Measurements from ENCODE around the gene LAMC3. TPM values are rescaled to one million over a fixed set of nuclear protein-coding genes. Genes with fewer than 3 reads are reported as not detected.
"Not testable (repeated sequence)": the region's sequence is repeated elsewhere in the genome, so short reads cannot be mapped to it uniquely, and the experiment has no call there.

The LAMC3 gene
- total RNA-seq, 2 donors from 2014 or later, result not detected

DNA sequence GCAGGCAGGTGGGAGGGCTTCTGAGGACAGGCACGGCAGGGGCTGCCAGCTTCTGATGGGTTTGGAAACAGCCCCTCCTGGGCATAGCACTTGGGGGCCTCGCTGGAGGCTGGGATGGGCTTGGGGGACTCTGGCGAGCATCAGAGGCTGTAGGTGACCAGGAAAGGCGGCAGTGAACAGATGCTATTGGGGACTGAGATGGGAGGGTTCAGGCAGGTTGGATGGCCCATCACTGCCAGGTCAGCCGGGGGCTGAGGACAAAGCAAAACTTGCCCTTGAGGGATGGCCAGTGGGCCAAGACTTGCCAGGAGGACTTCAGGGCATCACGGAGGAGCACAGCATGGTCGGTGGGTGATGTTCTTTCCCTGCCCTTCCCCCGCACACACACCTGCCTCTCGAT lies 94.0 kb downstream of the LAMC3 start:
- DNase-seq (ENCODE audit: low spot score), result no peak

DNA sequence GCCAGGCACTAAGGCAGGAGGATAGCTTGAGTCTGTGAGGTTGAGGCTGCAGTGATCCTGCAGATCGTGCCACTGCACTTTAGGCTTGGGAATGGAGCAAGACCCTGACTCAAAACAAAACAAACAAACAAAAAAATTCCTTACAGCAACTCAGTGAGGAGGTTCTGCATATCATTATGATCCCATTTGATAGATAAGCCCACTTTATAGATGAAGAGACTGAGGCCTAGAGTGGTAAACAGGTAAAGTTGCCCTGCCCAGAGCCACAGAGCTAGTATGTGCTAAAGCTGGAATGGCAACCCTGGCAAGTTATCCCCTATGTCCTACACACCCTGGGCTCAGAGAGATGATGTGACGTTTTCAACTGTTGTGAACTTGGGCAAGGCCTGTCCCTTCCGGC lies 94.6 kb downstream of the LAMC3 start:
- Mint-ChIP-seq H3K36me3 (no peaks in the 10 kb centered on the region), H3K27ac (no peak overlapping the region), H3K4me1 (ENCODE audit: low read depth in 2 of 2) (no peaks in the 10 kb centered on the region), H3K4me3 (no peak overlapping the region), H3K9me3 (no peaks in the 10 kb centered on the region), H3K27me3 (peaks cover 0 to 10% of the 10 kb centered on the region in 2 donors)
- DNase-seq (ENCODE audit: low spot score) (no peak), ATAC-seq (no peak)

More for the DNA sequence above, 94.0 kb downstream of the LAMC3 start:
- ATAC-seq, result no peak
- Mint-ChIP-seq H3K9me3 (no peaks in the 10 kb centered on the region), H3K36me3 (no peaks in the 10 kb centered on the region), H3K27me3 (peaks cover 0 to 10% of the 10 kb centered on the region in 2 donors), H3K27ac (no peak overlapping the region), H3K4me3 (no peak overlapping the region), H3K4me1 (ENCODE audit: low read depth in 2 of 2) (no peaks in the 10 kb centered on the region)

DNA sequence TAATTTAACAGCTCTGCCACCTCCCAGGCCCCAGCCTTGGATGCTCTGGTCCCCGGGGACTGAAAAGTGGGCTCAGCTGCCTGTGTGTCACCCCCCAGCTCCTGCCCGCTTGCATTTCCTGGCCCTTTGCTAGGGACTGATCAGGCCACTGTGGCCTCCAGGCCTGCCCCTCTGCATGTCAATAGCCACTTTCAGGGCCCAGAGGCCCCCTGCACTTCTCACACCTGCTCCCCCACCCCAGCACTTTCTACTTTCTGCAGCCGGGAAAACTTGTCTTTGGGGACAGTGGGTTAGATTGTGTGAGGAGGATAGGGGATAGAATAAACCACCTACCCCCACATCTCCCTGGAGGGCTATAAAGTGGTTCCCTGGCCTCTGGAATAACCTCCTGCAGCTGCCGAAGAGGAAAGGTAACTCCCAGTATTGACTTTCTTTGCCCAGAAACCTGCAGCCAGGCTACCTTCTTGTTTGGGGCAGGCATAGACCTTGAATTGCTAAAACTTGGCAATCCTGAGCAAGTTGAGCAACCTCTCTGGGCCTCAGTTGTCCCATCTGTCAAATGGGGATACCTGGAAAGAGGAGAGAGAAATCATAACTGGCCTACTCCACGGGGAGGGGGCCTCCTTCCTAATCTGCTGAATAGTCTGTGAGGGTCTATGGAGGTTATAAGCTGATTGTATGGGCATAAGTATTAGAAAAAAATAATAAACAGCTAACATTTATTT lies 95.2 kb downstream of the LAMC3 start:
- H3K4me3 Mint-ChIP-seq, result no peak overlapping the region
- H3K27me3 Mint-ChIP-seq, result peaks cover 0 to 8% of the 10 kb centered on the region in 2 donors
- no peak for DNase-seq (ENCODE audit: low spot score)
- no peaks in the 10 kb centered on the region for H3K9me3 Mint-ChIP-seq
- H3K36me3 Mint-ChIP-seq, result no peaks in the 10 kb centered on the region
- H3K4me1 Mint-ChIP-seq (ENCODE audit: low read depth in 2 of 2), result no peaks in the 10 kb centered on the region
- ATAC-seq, result no peak
- no peak overlapping the region for H3K27ac Mint-ChIP-seq

DNA sequence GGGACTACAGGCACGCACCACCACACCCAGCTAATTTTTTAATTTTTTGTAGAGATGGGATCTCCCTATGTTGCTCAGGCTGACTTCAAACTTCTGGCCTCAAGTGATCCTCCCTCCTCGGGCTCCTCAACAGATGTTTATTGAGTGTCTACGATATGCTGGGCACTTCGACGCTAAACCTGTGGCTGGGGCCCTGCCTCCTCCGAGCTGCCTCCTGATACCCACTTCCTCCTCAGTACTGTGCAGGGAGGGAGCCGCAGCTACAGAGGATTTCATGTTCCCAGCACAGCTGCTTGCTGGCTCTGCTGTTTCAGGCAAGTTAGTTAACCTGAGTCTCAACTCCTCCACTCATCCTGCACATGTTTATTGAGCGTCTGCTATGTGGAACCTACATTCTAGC lies 97.0 kb downstream of the LAMC3 start:
- Mint-ChIP-seq H3K36me3 (no peaks in the 10 kb centered on the region), H3K4me1 (ENCODE audit: low read depth in 2 of 2) (no peaks in the 10 kb centered on the region), H3K9me3 (no peaks in the 10 kb centered on the region)

DNA sequence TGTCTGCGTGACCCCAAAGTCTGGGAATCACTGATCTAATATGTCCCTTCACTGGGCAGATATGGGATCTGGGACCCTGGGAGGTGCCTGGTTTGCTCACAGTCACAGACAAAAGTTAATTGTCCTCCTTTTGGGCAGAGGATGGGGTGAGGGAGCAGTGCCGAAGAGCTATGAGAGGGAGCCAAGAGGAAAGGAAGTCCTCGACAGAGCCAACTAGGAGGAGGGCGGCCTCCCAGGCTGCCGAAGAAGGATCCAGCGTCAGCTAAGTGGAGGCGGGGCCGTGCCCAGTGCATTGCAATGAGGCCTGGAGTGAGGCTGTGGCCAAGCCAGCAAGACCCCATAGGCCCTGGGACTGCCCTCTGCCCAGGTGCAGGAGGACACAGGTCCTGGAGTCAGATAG lies 98.8 kb downstream of the LAMC3 start:
- Mint-ChIP-seq H3K9me3 (no peaks in the 10 kb centered on the region), H3K4me1 (ENCODE audit: low read depth in 2 of 2) (no peaks in the 10 kb centered on the region), H3K27ac (no peak overlapping the region), H3K27me3 (peaks cover 0 to 7% of the 10 kb centered on the region in 2 donors), H3K36me3 (no peaks in the 10 kb centered on the region), H3K4me3 (no peak overlapping the region)
- no peak for ATAC-seq
- no peak for DNase-seq (ENCODE audit: low spot score)

More for the DNA sequence above, 97.0 kb downstream of the LAMC3 start:
- no peak overlapping the region for H3K4me3 Mint-ChIP-seq
- DNase-seq (ENCODE audit: low spot score), result peak; percentile 15
- H3K27me3 Mint-ChIP-seq, result peaks cover 0 to 7% of the 10 kb centered on the region in 2 donors
- ATAC-seq, result no peak
- H3K27ac Mint-ChIP-seq, result no peak overlapping the region

DNA sequence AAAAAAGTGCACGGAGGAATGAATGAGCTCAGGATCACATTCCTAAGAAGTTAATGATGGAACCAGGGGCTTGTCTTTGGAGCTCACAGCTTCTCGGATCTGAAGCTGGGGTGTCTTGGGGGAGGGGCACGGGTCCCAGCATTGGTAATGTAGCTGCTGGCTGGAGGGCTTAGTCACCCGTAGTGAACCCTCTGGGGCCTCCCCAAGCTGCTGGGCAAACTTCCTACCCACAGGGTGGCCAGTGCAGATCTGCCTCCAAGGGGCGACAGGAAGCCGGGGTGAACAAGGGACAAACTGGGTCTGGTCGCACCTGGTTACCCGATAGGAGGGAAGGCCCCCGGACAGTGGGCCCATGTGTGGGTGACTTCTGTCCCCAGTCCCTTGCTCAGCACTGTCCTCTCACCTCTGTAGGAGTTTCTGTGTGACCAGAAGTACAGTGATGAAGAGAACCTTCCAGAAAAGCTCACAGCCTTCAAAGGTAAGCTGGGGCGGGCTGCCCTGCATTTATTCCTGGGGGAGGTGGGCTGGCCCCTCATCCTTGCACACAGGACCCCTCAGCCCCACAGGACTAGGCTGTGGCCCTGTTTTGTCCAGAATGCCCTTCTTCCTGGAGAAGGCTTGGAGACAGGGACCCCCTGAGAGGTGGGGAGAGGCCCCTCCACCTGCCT lies 102.3 kb downstream of the LAMC3 start:
- DNase-seq (ENCODE audit: low spot score) (no peak), ATAC-seq (no peak)
- no peak overlapping the region for H3K27ac Mint-ChIP-seq
- H3K36me3 Mint-ChIP-seq, result no peaks in the 10 kb centered on the region
- H3K9me3 Mint-ChIP-seq, result no peaks in the 10 kb centered on the region
- no peak overlapping the region for H3K4me3 Mint-ChIP-seq
- H3K27me3 Mint-ChIP-seq, result peaks cover 0 to 5% of the 10 kb centered on the region in 2 donors
- H3K4me1 Mint-ChIP-seq (ENCODE audit: low read depth in 2 of 2), result no peaks in the 10 kb centered on the region

DNA sequence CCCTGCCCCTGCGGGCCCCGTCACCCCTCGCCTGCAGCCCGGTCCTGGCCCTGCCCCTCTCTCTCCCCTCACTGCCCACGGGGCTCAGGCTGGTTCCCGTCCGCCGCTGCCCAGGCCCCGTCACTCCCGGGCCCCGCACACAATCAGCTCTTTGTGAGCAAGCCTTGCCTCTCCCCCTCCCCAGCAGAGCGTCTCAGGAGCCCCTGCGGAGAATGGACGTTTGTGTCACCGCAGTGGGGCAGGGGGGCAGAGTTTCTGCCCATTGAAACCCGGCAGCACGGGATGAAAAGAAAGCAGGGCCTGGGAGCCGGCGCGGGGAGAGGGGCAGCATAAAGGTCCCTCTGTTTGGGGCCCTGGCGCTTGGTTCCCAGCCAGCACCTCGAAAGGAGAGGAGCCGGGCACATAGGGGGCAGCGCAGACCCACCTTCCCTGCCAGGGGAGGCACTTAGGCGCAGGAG lies 102.9 kb downstream of the LAMC3 start:
- Mint-ChIP-seq H3K27me3 (peaks cover 0 to 3% of the 10 kb centered on the region in 2 donors), H3K27ac (no peak overlapping the region), H3K9me3 (no peaks in the 10 kb centered on the region), H3K4me1 (ENCODE audit: low read depth in 2 of 2) (no peaks in the 10 kb centered on the region), H3K36me3 (no peaks in the 10 kb centered on the region), H3K4me3 (no peak overlapping the region)
- ATAC-seq, result no peak
- no peak for DNase-seq (ENCODE audit: low spot score)

DNA sequence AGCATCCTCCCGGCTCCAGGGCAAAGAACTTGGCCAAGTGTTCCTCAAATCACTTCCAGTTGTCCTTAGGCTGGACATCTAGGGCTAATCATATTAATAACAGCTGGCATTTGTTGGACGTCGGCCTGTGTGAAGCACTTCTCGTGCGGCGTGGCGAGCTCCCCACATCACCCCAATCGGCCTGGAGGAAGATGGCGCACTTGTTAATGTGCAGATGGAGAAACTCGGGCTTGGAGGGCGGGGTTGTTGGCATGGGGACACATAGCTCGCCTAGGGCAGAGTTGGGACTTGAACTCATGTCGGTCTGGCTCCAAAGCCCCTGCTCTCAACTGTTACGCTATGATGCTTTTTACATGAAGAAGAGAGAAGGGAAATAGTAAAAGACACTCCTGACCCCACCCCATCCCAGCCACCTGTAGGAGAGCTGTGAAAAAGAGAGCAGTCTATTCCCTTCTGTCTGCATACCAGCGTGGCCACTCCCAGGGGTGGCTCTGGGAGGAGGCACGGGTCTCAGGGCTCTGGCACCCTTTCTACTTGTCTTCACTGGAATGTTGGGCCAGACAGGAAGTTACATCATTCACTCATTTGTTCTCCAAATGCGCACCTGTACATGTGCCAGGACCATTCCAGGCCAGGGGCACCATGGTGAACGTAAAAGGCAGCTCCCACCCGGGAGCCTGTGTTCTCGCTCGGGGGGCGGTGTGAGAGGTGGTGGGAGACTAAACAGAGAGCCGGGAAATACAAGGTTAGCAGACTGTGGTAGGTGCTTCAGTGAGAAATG lies 103.6 kb downstream of the LAMC3 start:
- no peak overlapping the region for H3K4me3 Mint-ChIP-seq
- no peaks in the 10 kb centered on the region for H3K36me3 Mint-ChIP-seq
- no peaks in the 10 kb centered on the region for H3K9me3 Mint-ChIP-seq
- H3K27me3 Mint-ChIP-seq, result peaks cover 0 to 2% of the 10 kb centered on the region in 2 donors
- no peaks in the 10 kb centered on the region for H3K4me1 Mint-ChIP-seq (ENCODE audit: low read depth in 2 of 2)
- ATAC-seq, result no peak
- DNase-seq (ENCODE audit: low spot score), result no peak
- no peak overlapping the region for H3K27ac Mint-ChIP-seq

DNA sequence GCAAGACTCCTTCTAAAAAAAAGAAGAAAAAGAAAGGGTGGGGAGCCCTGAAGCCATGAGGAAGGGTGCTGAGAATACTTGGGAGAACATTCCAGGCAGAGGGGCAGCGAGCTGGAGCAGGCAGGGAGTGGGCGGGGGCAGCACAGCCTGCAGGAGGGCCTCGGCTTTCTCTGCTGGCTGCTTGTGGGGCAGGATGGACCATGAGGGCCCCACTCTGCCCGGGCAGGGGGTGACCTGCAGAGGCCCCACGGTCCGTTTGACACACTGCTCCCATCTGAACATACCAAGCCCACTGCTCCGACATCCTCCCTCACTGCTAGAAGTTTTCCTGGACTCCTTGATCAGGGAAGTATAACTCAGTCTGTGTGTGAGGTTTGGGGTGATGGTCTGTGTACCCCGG lies 104.7 kb downstream of the LAMC3 start:
- H3K27me3 Mint-ChIP-seq, result peaks cover 0 to 7% of the 10 kb centered on the region in 2 donors
- H3K4me1 Mint-ChIP-seq (ENCODE audit: low read depth in 2 of 2), result no peaks in the 10 kb centered on the region
- no peaks in the 10 kb centered on the region for H3K9me3 Mint-ChIP-seq
- H3K36me3 Mint-ChIP-seq, result no peaks in the 10 kb centered on the region
- no peak for ATAC-seq
- DNase-seq (ENCODE audit: low spot score), result no peak
- H3K27ac Mint-ChIP-seq, result no peak overlapping the region
- no peak overlapping the region for H3K4me3 Mint-ChIP-seq

DNA sequence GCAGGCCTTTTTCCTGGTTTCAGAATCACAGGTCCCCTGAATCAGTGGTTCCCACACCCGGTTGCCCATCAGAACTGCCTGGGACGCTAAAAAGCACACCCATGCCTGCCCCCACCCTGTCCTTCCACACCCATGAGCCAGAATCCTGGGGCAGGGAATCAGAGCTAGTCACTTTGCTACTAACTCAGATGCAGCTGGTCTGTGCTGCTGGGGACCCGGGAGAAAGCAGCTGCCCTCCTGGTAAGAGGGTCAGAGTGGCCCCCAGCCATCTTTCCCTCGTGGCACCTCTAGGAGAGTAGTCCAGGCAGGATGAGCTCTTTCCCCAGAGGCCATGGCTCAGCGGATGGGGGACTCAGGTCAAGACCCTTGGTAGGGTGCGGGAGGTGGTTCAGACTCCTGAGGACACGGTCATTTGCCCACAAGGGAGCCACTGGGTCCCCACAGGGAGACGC lies 105.1 kb downstream of the LAMC3 start:
- Mint-ChIP-seq H3K4me3 (no peak overlapping the region), H3K36me3 (no peaks in the 10 kb centered on the region), H3K27ac (no peak overlapping the region), H3K27me3 (peaks cover 0 to 7% of the 10 kb centered on the region in 2 donors), H3K4me1 (ENCODE audit: low read depth in 2 of 2) (no peaks in the 10 kb centered on the region), H3K9me3 (no peaks in the 10 kb centered on the region)
- no peak for ATAC-seq
- no peak for DNase-seq (ENCODE audit: low spot score)

DNA sequence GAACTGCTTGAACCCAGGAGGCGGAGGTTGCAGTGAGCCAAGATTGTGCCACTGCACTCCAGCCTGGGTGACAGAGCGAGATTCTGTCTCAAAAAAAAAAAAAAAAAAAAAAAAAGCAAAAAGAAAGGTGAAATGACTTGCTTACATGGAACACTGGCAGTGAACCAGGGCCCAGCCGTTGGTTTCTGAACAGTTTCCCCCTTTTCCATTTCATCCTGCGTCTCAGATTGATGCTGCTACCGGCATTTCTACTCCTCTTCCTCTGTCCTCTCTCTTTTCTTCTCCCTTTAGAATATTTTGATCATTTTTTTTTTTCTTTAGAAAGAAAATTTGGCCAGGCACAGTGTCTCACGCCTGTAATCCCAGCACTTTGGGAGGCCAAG lies 106.4 kb downstream of the LAMC3 start:
- ATAC-seq; H3K27me3 Mint-ChIP-seq; H3K4me3 Mint-ChIP-seq; H3K36me3 Mint-ChIP-seq; H3K4me1 Mint-ChIP-seq (ENCODE audit: low read depth in 2 of 2); H3K9me3 Mint-ChIP-seq; DNase-seq (ENCODE audit: low spot score); H3K27ac Mint-ChIP-seq: not testable (repeated sequence)

DNA sequence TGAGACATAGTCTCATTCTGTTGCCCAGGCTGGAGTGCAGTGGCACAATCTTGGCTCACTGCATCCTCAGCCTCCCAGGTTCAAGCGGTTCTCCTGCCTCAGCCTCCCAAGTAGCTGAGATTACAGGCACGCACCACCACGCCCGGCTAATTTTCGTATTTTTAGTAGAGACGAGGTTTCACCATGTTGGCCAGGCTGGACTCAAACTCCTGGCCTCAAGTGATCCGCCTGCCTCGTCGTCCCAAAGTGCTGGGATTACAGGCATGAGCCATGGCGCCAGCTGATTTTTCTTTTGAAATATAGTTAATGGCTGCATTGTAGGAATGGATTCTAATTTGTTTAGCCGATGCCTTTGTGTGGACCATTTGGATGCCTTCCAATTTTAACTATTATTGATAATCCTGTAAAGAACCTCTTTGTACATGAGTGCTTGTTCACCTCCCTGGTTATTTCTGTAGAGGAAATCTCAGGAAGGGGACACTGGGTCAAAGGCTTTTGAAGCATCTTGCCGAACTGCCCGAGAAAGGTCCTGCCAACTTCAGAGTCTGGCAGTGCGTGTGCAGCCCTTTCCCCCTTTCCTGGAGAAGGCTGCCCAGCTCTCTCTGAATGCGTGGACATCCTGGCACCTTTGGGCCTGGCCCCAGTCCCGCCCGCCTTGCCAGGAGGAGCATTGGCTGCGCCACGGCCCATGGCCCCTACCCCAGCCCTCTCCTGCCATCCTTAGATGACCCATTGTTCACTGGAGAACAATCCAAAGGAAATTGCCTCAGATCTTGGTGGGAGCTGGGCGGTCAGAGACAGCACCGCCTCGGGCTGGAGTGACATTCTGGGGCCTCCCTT lies 107.5 kb downstream of the LAMC3 start:
- no peak for DNase-seq (ENCODE audit: low spot score)
- H3K27me3 Mint-ChIP-seq, result peaks cover 2 to 7% of the 10 kb centered on the region in 2 donors
- H3K4me1 Mint-ChIP-seq (ENCODE audit: low read depth in 2 of 2), result no peaks in the 10 kb centered on the region
- H3K36me3 Mint-ChIP-seq, result no peaks in the 10 kb centered on the region
- no peak overlapping the region for H3K4me3 Mint-ChIP-seq
- H3K27ac Mint-ChIP-seq, result no peak overlapping the region
- no peaks in the 10 kb centered on the region for H3K9me3 Mint-ChIP-seq
- ATAC-seq, result no peak

DNA sequence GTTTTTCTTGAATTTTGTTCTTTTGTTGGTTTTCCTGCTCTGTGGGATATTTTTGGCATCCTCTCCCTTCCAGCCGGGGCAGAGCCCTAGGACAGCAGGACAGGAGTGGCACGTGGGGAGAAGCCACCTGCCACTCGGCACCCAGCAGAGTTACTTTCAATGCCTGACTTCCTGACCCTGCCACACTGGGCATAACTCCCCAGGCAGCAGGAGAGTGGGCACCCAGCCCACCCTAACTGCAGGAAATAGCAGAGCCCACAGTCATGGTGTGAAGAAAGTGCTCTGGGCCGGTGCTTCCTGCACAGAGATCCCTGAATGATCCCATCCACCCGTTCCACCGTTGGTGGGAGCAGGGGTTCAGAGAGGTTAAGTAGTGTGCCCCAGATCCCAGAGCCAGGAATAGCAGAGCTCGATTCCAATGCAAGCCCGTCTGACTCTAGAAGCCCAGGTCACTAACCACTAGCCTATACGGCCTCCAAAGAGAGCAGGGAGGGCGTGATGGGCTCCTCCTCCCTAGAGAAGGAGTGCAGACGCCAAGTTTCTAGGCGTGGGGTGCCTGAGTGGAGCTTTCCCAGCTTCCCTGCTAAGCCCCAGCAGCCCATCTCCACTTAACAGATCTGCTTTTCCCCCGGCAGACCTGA lies 108.3 kb downstream of the LAMC3 start:
- Mint-ChIP-seq H3K4me3 (no peak overlapping the region), H3K36me3 (no peaks in the 10 kb centered on the region), H3K9me3 (no peaks in the 10 kb centered on the region), H3K4me1 (ENCODE audit: low read depth in 2 of 2) (no peaks in the 10 kb centered on the region), H3K27ac (no peak overlapping the region), H3K27me3 (peaks cover 2 to 7% of the 10 kb centered on the region in 2 donors)
- no peak for ATAC-seq
- DNase-seq (ENCODE audit: low spot score), result no peak
